ENCODE results near the gene SLC2A8.

- no peak for TF ChIP-seq EP300 (IDR thresholded peaks at IDR 0.05; ENCODE audit: low read depth)
- TF ChIP-seq CTCF (IDR thresholded peaks at IDR 0.05) = no peak
Observed at GRCh38 chr9:127407492-127407843, 10.5 kb downstream of the SLC2A8 start.
